HG03103 (cell line): ENCODE data around the gene SH2D2A.

Source experiments
- ATAC-seq: cut with Tn5 transposase; IDR thresholded peaks from one replicate; pipeline ENCODE4 v1.9.1; 2021; ENCODE audit warnings: low read depth; ENCODE audit not compliant: unreplicated experiment

Gene SH2D2A

DNA sequence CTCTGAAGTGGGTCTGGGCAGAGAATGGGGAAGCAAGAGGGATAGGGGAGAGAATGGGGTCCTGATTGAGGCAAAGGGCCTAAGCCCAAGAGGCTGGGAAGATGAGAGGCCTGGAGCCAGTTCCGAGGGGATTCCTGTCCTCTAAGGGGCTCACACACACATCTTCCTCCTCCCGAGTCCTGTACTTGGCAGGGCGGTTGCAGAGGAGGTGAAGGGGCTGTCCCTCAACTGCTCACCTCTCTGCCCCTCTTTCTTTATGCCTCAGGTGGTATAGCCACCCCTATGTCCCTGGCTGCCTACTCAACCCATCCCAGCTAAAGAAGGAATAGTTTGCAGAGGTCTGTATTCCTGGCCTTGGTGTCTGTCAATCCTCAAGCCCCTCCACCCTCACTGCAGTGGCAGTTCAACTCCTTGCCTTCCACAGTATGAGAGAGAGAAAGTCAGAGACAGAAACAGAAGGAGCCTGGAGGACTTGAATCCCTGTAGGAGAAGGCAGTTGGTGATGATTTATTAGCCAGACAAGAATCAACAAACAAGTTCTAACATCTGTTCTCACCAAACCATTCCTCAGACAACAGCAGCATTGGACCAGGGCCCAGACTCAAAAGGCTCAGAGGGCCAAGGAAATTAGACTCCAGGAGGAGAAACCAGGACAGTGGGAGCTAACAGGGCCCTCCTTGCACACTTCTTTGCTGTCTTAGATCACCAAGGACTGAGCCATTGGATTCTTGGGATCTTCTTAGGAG lies 10.7 kb downstream of the SH2D2A start:
- ATAC-seq = no peak

DNA sequence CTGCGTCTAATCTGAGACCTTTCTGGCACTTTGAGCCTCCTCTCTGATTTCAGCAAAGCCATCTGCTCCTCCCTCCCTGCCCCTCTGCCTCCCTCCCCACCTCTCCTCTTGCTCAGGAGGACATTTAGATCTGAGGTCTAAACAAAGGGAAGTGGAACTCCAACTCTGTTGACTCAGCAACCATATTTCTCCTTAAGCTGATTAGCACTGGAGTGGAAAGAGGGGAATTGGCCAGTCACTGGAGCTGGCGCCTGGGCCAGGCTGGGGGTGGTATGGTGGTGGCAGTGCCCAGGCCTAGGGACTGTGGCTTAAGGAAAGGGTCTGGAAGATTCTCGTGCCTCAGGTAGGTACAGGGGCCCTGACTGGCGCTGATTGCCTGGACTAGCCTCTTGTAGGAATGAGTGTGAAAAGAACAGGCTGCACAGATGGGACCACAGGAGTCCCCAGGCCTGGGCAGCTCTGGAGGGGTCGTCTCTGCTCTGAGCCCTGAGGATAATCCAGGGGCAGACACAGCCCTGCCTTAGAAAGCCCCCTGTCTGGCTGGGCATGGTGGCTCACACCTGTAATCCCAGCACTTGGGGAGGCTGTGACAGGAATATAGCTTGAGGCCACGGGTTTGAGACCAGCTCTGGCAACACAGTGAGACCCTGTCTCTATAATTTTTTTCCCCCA lies 11.9 kb downstream of the SH2D2A start:
- ATAC-seq = no peak

DNA sequence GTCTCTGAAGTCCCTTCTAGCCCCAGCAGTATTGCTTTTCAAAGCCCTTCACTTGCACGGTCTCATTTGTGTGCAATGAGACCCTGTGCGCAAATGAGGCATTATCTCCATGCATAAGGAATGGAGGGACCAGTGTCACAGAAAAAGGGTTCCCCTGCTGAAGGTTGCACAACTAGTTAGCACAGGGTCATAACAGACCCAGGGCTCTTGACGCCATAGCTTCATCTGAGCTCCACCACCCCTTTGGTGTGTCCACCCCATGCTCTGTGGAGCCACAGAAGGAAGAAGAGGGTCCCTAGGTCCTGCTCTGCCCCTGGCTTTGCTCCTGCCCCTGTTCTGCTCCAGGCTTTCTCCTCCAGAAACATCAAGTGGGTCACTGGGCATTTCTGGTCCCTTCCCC lies 12.6 kb downstream of the SH2D2A start:
- no peak for ATAC-seq

DNA sequence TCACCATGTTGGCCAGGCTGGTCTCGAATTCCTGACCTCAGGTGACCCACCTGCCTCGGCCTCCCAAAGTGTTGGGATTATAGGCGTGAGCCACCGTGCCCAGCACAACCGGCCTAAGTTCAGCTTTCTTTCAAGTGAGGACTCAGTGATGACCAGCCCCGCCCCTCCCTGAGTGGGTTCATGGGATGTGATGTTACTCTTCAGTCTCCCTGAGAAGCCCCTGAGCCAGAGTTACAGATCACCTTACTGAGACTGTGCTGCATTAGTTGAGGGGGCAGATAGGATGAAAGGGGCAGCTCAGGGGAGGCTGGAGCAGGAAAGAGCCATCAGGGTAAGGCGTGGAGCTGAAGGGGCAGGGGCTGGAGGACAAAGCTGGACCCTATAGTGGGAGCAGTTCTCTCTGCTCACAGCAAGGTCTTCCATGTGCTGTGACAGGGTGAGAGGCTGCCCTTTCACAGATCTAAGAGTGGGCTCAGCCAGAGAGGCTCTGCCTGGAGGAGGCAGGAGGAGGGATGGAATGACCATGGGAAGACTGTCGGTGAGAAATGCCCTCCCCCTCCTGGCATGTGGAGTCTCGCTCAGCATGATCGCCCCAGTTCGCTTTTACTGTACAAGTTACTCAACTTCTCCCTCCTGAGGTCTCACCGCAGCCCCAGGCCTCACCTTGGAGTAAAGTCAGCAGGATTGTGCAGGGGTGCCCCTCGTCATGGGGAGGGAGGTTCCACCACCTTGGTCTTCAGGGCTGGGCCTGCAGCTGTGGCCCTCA lies 13.4 kb downstream of the SH2D2A start:
- no peak for ATAC-seq

DNA sequence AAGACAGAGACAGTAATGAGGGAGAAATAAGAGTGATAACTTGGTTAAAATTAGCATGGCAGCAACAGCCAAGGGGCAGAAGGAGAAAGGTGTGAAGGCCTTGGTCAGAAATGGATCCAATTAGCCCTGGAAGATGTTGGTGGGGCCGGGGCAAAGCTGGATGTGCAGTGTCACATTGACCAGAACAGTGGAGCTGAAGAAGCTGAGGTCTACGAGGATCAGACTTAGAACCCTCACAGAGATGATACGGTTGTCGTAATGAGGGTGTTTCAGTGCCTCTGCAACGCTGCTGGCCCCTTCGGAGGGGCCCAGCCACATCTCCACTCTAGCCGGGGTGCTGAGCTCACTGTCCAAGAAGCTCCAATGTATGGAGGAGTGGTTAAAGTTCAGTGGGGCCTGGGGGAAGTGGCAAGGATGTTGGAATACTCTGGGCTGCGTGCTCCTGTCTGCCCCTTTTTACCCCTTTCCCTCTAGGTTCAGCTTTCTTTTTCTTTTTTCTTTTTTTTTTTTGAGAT lies 14.2 kb downstream of the SH2D2A start:
- ATAC-seq = no peak

DNA sequence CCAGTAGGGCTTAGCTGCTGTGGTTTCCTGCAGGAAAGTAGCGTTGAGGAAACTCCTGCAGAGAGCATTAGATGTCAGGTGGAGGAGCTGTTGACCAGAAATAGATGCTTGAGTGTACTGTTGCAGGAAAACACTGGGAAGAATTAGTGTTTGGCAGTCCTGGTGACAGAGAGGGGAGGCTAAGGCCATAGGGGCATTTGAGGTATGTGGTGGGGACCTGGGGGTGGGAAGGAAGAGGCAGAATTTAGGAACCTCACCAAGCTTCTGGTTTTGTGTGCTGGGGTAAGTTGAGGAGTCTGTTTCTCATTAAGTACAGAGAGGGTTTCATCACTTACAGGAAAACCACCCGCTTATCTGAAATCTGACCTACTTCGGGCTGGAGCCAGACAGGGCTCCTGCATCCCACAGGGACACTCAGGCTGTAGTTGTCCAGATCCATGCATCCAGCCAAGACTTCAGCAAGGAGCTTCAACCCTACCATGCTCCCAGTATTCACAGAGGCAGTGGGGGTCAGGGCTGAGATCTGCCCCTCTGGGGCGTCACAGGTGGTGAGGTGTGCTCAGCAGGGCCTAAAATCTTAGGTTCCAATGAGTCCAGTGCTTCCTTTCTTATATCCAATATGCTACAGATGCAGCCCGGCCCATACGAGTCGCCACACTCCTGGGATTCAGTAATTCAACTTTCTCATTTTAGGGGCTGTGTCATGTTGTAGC lies 15.1 kb downstream of the SH2D2A start:
- no peak for ATAC-seq

DNA sequence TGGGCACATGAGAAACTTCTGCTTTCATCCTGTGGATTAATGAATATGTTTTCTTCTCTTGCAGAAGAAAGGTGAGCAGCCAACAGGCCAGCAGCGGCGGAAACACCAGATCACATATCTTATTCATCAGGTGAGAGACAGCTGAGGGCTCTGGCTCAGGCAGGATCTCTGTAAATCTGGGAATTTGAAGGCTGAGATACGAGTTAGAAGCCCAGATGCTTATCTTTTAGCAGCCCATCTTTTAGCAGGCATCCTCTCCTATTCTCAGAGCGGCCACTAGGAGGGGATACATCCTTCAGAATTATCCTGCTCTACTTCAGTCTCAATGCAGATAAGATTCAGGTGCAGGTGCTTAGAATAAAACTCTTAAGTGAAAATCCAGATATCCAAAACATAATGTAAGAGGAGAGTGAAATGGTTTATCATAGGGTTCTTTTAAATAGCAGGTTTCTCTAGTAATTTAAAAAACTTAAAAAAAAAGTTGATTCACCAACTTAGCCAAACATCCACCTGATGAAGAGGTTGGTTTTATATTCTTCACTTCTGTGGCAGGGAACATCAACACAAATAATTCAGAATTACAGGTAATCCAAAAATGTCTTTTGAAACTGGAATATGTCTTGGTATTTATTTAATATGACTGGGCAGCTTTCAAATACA lies 19.3 kb downstream of the SH2D2A start:
- no peak for ATAC-seq

DNA sequence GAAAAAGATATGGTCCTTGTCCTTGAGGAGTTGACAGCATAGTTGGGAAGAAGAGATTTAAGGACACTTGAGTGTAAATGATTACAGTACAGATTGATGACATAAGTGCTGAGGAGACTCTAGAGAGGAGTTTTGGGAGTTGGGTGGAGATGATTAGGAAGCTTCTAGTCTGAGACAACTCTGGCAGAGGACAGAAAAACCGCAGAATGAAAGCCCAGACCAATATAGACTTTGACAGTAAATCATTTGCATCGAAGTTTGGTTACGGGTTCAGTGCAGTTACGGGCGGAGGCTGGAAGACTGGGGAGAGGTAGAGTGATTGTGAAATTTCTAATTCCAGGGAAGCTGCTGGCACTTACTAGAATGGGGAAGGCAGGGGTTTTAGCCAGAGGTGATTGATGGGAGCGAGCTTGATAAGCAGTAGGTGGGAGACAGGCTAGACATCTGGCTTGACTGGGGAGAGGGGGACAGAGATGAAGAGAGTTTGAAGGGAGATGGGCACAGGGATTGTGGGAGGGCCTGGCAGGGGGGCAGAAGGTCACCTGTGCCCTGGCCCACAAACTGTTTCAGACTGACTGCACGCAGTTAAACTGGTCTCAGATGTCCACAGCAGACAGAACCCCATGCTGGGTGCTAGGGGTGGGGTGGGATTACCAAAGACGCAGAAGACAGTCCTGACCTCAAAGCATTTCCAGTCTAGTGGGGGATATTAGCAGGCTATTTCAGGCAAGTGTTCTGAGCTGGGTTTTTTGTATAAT lies 20.1 kb downstream of the SH2D2A start:
- no peak for ATAC-seq

DNA sequence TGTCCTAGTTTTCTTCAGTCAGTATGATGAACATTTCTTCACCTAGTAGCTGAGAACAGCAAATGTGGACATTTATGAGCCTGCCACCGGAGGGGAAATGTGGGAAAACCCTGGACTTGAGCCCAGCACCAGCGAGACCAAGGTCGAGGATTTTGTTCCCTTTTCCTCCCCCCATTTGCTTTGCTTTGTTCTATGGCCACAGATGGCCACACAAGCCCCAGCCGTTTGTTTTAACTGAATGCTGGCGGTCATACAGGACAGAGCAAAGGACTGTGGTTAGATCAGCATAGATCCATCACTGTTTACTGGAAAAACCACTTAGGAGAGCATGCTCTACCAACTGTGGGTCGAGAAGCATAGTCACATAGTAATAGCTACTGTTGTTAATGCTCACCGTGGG lies 20.9 kb downstream of the SH2D2A start:
- no peak for ATAC-seq

DNA sequence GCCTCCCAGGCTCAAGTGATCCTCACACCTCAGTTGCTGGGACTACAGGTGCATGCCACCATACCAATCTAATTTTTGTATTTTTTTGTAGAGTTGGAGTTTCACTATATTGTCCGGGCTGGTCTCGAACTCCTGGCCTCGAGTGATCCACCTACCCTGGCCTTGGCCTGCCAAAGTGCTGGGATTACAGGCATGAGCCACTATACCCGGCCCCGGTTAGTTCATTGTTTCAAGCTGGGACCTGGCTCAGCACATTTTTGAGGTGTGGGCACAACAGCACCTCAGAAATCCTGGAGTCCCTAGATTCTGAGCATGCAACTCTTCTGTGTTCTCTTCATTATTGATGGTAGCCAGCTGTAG lies 21.3 kb downstream of the SH2D2A start:
- no peak for ATAC-seq

DNA sequence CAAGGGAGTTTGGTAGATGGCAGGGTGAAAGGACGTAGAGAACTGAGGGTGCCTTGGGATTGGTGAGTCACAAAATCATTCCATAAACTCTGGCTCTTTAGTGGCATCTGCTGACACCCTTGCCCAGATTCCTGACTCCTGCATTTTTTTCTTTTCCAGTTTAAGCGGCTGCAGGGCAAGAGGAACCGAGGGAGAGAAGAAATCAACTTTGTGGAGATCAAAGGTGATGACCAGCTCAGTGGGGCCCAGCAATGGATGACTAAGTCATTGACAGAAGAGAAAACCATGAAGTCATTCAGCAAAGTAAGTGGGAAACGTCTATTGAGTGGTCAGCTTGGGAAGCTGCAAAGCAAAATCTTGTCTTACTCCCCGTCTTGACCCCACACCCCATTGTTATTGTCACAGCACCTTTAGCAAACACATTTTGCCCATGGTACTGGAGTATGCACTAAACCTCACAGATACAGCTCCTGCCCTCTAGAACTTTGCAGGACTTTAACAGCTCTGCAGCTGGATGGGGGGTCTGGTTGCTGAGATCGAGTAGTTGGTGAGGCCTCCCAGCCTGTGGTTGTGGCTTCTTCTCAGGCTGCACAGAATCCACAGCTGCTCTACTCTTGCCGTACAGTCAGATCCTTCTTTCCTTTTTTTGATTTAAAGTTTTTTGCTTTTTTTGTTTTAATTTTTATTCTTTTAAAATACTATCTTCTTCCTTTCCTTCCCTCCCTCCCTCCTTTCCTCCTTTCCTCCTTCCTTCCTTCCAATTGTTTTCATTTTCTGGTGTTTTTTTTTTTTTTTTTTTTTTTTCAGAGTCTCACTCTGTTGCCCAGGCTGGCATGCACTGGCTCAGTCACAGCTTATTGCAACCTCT lies 21.9 kb downstream of the SH2D2A start:
- ATAC-seq = no peak

DNA sequence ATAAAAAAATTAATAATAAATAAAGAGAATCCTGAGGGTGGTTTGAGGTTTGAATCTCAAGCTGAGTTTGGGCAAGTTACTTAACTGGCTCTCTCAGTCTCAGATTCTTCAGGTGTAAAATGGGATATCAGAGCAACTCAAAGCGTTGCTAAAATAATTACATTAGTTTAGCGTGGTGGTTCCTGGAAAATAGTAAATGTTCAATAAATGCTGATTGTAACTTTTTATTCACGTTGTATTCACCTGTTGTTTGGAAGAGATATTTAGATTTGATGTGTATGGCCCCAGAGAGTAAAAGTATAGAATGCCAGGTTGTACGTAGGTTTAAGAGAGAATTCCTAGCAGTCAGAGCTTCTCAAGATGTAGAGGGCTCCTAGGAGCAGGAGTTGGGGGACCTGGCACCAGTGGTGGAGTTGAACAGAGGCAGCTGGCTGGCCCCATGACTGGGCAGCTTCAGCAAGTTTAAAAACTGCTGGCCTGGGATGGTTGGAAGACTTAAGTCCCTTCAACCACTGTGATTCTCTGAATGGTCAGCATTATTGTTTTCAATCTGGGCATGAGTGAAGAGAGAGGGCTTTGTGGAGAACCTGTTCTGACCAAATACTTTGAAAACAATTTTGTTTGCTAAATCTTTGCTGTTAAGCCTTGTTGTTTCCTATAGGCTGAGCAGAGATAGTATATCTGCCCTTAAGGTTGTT lies 26.9 kb downstream of the SH2D2A start:
- no peak for ATAC-seq

DNA sequence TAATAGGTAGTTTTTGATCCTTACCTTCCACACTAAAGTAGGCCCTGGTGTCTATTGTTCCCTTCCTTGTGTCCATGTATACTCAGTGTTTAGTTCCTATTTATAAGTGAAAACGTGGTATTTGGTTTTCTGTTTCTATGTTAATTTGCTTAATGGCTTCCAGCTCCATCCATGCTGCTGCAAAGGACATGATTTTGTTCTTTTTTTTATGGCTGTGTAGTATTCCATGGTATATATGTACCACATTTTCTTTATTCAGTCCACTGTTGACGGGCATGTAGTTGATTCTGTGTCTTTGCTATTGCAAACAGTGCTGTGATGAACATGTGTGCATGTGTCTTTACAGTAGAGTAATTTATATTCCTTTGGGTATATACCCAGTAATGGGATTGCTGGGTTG lies 28.5 kb downstream of the SH2D2A start:
- ATAC-seq = no peak

DNA sequence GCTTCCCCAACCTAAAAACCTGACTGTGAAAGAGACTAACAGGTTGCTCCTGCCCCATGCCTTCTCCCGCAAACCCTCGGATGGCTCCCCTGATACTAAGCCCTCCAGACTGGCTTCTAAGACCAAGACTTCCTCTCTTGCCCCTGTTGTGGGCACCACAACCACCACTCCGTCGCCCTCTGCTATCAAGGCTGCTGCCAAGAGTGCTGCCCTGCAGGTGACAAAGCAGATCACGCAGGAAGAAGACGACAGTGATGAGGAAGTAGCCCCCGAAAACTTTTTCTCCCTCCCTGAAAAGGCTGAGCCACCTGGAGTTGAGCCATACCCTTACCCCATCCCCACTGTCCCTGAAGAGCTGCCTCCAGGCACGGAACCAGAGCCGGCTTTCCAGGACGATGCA lies 30.0 kb downstream of the SH2D2A start:
- no peak for ATAC-seq

DNA sequence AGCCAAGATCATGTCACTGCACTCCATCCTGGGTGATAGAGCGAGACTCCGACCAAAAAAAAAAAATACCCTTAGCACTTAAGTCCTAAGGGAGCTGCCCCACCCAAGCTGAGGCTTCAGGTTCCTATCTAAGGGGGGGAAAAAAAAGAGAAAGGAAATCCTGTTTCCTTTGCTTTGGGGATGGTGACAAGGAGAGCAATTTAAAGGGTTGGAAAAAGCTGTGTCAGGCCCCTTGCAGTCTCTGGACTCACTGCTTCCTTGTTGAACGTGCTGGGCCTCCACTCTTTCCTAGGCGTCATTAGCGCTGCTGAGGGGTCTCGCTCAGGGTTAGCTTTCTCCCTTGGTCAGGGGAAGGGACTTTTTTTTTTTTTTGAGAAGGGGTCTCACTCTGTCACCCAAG lies 31.2 kb downstream of the SH2D2A start:
- no peak for ATAC-seq

DNA sequence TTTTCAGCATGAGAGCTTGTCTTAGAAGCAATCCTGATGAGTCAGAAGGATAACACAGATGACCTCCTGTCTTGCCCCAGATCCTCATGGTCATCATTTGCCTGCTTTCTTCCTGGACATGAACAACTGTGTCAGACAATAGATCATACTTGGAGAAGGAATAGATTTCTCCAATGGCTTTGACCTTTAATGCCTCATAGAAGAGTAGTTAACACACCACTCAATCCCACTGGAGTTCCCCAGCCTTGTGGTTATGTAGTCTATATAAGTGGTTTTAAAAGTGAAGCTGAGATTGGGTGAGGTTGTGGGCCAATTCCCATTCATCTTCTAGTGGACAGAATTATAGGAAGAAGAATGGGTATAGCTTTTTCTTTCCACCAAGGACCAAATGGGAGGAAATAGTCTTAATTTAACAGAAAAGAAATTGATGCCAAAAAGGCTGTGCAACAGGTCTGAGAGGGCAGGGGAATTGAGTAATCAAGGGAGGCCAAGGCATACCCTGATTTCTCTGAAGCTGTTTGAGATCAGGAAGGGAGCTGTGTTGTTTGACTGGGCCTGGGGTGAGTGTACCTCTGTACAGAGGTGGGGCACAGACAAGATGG lies 35.0 kb downstream of the SH2D2A start:
- ATAC-seq = no peak

DNA sequence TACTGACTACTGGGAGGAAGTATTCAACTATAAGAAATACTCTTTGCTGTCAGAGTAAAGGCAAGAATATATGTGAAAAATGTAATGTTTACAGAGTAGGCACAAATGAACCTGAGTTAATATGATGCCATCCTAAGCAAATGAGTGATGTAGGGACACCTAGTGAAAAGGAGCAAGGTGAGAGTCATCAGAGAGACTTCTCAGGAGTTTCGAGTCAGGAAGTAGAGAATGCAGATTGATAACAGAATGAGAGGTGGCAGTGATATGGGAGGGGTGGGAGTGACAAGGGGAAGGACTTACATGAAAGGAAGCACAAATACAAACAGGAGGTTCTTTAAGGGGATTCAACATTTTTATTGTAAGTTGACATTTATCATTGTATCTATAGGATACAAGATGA lies 39.1 kb downstream of the SH2D2A start:
- no peak for ATAC-seq

DNA sequence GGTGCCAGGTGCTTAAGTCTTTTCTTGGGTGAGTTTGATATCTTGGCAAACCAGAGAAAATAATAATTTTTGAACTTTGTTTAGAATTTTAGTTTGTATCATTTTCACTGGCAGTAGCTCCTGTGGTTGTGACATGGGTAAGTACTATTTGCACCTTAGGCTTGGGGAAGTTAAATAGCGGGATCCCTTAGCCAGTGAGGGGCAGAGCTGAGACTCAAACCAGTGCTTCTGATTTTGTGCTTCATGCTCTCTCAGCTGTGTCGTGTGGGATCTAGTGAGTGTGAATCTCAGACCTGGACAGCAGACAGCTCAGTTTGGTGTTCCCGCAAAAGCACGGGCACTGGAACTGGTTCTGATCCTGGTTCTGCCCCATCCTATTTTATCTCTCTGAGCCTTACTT lies 39.7 kb downstream of the SH2D2A start:
- no peak for ATAC-seq
